ENCODE results near the gene PTPRT. TPM values are rescaled to one million over a fixed set of nuclear protein-coding genes. Genes with fewer than 3 reads are reported as not detected.

The PTPRT gene
- total RNA-seq, 1 experiment from 2014 or later = 44.5 TPM

DNA sequence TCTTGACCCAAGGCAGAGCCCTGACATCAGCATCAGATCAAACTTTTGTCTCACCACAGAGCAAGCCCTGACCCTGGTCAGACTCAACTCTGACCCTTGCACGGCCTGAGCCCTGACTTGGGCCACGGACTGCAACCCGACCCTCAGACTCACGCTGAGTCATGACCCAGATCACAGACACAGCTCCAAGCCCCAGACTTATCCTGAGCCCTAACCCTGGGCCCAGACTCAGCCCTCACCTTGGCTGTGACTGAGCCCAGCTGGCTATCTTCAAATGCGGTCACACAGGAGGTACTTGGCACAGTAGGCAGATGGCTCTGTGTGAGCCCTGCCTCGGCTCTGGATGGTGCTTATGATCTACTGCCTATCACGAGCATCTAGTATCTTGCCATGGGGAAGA, 602.3 kb downstream of the PTPRT start:
- H3K27ac ChIP-seq (ENCODE audit: low read length) = no peak overlapping the region
- no peaks in the 10 kb centered on the region for H3K9me3 ChIP-seq (ENCODE audit: low read length)
- no peak overlapping the region for H2AFZ ChIP-seq (ENCODE audit: low read length)
- H3K9me2 ChIP-seq (replicated peaks; ENCODE audit: insufficient read depth, low read length) = no peaks in the 10 kb centered on the region
- H3K4me2 ChIP-seq (ENCODE audit: low read depth, low read length, poor library complexity, severe bottlenecking) = no peak overlapping the region
- H3K9ac ChIP-seq (ENCODE audit: low read length) = no peak overlapping the region
- H3K27me3 ChIP-seq (ENCODE audit: low read length) = no peaks in the 10 kb centered on the region
- H4K20me1 ChIP-seq (ENCODE audit: insufficient read depth, low read depth, low read length) = no peaks in the 10 kb centered on the region; the same call in 1 of the 2 replicates
- peaks cover 47% of the 10 kb centered on the region for H3K4me1 ChIP-seq (ENCODE audit: low read length)
- DNase-seq = no peak
- H3K36me3 ChIP-seq (ENCODE audit: insufficient read depth, low read length) = no peaks in the 10 kb centered on the region
- H3K4me3 ChIP-seq (ENCODE audit: low read length) = no peak overlapping the region
- H3K79me2 ChIP-seq (ENCODE audit: low read length) = no peaks in the 10 kb centered on the region

DNA sequence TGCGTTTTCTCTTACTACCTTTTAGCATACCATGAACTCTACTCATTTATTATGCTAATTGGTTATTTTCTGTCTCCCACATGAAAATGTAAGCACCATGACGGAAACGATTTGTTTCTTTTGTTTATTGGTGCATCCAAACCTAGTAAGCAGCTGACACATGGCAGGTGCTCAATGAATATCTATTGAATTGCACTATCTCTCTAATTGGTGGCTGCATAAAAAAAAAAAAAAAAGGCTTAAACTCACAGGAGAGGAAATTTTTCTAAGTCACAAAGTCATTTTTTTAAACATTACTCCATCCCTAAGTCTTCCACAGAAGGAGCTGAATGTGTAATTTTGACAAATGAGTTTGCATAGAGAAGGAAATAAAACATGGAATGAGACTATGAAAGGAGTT, 608.4 kb downstream of the PTPRT start:
- H2AFZ ChIP-seq (ENCODE audit: low read length) = no peak overlapping the region
- H3K4me3 ChIP-seq (ENCODE audit: low read length) = no peak overlapping the region
- no peaks in the 10 kb centered on the region for H3K79me2 ChIP-seq (ENCODE audit: low read length)
- H3K9me2 ChIP-seq (replicated peaks; ENCODE audit: insufficient read depth, low read length) = no peaks in the 10 kb centered on the region
- H3K9me3 ChIP-seq (ENCODE audit: low read length) = no peaks in the 10 kb centered on the region
- no peaks in the 10 kb centered on the region for H3K27me3 ChIP-seq (ENCODE audit: low read length)
- H4K20me1 ChIP-seq (ENCODE audit: insufficient read depth, low read depth, low read length) = no peaks in the 10 kb centered on the region
- peaks cover 15% of the 10 kb centered on the region for H3K4me1 ChIP-seq (ENCODE audit: low read length)
- DNase-seq = no peak
- H3K36me3 ChIP-seq (ENCODE audit: insufficient read depth, low read length) = no peaks in the 10 kb centered on the region
- no peak overlapping the region for H3K9ac ChIP-seq (ENCODE audit: low read length)
- H3K4me2 ChIP-seq (ENCODE audit: low read depth, low read length, poor library complexity, severe bottlenecking) = no peak overlapping the region
- H3K27ac ChIP-seq (ENCODE audit: low read length) = no peak overlapping the region

DNA sequence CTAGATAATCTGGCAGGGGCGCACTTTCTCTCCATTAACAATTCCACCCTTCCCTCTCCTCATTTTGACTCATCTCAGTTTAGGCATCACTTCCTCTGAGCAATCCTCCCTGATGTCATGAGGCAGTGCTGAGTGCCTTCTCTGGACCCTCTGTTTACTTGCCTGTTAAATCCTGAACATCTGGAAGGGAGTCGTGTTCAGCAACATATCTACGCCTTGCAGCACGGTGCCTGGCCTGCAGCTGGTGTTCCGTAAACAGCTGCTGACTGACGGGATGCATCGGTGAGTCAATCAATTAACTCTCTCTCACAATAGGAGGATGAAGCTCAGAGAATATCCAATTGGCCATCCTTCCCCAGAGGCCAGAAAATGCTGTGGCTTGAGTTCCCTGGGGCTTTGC, 613.5 kb downstream of the PTPRT start:
- Histone ChIP-seq H3K4me1 (ENCODE audit: low read length) (no peaks in the 10 kb centered on the region; the same call in 1 of the 2 replicates), H3K4me2 (ENCODE audit: low read depth, low read length, poor library complexity, severe bottlenecking) (no peak overlapping the region), H3K79me2 (ENCODE audit: low read length) (no peaks in the 10 kb centered on the region), H4K20me1 (ENCODE audit: insufficient read depth, low read depth, low read length) (no peaks in the 10 kb centered on the region), H3K27ac (ENCODE audit: low read length) (no peak overlapping the region), H3K9me2 (replicated peaks; ENCODE audit: insufficient read depth, low read length) (no peaks in the 10 kb centered on the region), H3K9me3 (ENCODE audit: low read length) (no peaks in the 10 kb centered on the region), H3K36me3 (ENCODE audit: insufficient read depth, low read length) (no peaks in the 10 kb centered on the region), H3K9ac (ENCODE audit: low read length) (no peak overlapping the region), H2AFZ (ENCODE audit: low read length) (no peak overlapping the region), H3K27me3 (ENCODE audit: low read length) (no peaks in the 10 kb centered on the region), H3K4me3 (ENCODE audit: low read length) (no peak overlapping the region)
- no peak for DNase-seq

DNA sequence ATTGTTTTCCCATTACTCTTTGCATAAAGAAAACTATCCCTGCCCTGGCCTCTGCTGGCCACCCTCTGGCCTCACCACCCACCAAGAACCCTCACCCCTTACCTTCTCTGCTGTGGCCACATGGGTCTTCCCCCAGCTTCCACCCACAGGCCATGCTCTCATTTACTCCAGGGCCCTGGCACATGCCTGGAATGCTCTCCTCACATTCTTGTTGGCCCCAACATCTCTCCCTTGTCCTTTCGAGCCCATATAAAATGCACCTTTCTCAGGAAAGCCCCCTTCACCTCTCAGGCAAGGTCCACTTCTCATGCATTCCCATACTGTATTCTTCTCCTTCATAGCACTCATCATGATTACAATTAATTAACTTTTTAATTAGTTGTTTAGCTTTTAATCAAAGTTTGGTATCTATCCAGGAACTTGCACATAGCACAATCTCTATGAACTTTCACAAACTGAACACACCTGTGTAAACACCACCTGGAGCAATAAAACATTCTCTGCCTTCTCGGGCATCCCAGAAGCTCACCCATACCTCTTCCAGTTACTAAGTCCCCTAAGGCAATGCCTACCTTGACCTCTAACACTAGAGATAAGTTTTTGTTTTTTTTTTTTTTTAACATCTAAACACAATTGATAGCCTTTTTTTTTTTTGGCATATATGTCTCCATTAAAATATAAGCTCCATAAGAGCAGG, 617.2 kb downstream of the PTPRT start:
- H3K9me2 ChIP-seq (replicated peaks; ENCODE audit: insufficient read depth, low read length) = no peaks in the 10 kb centered on the region
- H3K4me2 ChIP-seq (ENCODE audit: low read depth, low read length, poor library complexity, severe bottlenecking) = no peak overlapping the region
- H3K9ac ChIP-seq (ENCODE audit: low read length) = no peak overlapping the region
- no peaks in the 10 kb centered on the region for H3K36me3 ChIP-seq (ENCODE audit: insufficient read depth, low read length)
- no peaks in the 10 kb centered on the region for H4K20me1 ChIP-seq (ENCODE audit: insufficient read depth, low read depth, low read length)
- H3K79me2 ChIP-seq (ENCODE audit: low read length) = no peaks in the 10 kb centered on the region
- no peak overlapping the region for H3K27ac ChIP-seq (ENCODE audit: low read length)
- H2AFZ ChIP-seq (ENCODE audit: low read length) = no peak overlapping the region
- H3K4me3 ChIP-seq (ENCODE audit: low read length) = no peak overlapping the region
- no peak for DNase-seq
- H3K9me3 ChIP-seq (ENCODE audit: low read length) = no peaks in the 10 kb centered on the region
- H3K27me3 ChIP-seq (ENCODE audit: low read length) = no peaks in the 10 kb centered on the region
- no peaks in the 10 kb centered on the region; the same call in 1 of the 2 replicates for H3K4me1 ChIP-seq (ENCODE audit: low read length)

GRCh38 chr20:42567409-42567808, 622.3 kb downstream of the PTPRT start:
- H3K27me3 ChIP-seq (ENCODE audit: low read length) = no peaks in the 10 kb centered on the region
- no peaks in the 10 kb centered on the region for H3K79me2 ChIP-seq (ENCODE audit: low read length)
- H3K9me3 ChIP-seq (ENCODE audit: low read length) = no peaks in the 10 kb centered on the region
- H3K27ac ChIP-seq (ENCODE audit: low read length) = no peak overlapping the region
- no peaks in the 10 kb centered on the region for H3K36me3 ChIP-seq (ENCODE audit: insufficient read depth, low read length)
- peaks cover 9% of the 10 kb centered on the region for H3K4me1 ChIP-seq (ENCODE audit: low read length)
- no peak overlapping the region for H3K4me2 ChIP-seq (ENCODE audit: low read depth, low read length, poor library complexity, severe bottlenecking)
- H3K9ac ChIP-seq (ENCODE audit: low read length) = no peak overlapping the region
- peaks cover under 1% of the 10 kb centered on the region; the same call in 1 of the 2 replicates for H4K20me1 ChIP-seq (ENCODE audit: insufficient read depth, low read depth, low read length)
- no peak overlapping the region for H2AFZ ChIP-seq (ENCODE audit: low read length)
- H3K4me3 ChIP-seq (ENCODE audit: low read length) = no peak overlapping the region
- DNase-seq = no peak
- no peaks in the 10 kb centered on the region for H3K9me2 ChIP-seq (replicated peaks; ENCODE audit: insufficient read depth, low read length)

DNA sequence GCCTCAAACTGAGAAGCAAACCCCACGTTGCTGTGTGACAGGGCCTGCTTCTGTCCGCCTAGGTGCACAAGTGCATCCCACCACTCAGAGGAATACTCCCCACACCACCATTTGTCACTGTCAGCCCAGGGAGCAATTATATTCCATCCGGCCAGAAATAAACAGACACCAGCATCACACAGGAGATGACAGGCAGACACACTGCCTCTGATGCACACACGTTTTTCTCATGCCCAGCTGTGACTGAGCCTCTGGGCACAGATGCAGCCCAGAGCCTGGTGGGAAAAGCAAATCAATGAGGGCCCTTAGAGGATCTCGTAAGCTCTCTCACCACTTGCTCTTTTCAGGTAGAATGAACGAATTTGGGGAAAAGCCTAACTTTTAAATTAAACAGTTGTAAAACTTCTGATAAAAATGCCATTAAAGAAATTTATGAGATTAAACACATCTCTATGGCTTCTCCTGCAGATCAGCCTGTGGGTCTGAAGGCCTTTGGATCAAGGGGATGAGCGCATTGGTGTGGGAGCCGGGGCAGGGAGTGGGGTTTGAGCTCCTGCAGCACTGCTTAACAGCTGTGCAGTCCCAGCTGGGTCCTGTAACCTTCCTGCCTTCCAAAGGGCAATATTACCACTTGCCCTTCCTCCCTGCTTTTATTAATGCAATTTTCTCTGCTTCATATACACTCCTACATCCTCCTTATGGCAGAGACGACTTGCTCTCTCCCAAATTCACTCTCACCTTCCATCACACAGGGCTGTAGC, 624.3 kb downstream of the PTPRT start:
- H2AFZ ChIP-seq (ENCODE audit: low read length) = no peak overlapping the region

DNA sequence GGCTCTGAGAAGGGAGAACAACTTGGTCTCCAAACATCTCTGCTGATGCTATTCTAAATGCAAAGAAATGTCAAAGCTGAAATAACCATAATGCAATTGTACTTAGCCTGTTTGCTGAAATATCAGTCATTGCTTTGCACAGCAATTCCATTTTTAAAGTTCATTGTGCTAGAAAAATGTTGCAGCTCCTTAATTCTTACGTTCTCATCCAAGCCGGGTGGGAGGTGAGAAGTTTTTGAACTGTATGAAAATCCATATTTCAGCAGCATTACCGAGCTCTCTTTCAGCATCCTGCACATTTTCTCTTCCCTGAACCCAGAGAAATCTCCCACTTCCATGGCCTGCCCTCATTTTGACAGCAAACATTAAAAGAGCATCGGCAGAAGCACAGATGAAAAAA, 630.0 kb downstream of the PTPRT start:
- H3K9ac ChIP-seq (ENCODE audit: low read length) = no peak overlapping the region
- no peak overlapping the region for H3K27ac ChIP-seq (ENCODE audit: low read length)
- H4K20me1 ChIP-seq (ENCODE audit: insufficient read depth, low read depth, low read length) = peaks cover 8% of the 10 kb centered on the region; the same call in 1 of the 2 replicates
- no peak overlapping the region for H3K4me3 ChIP-seq (ENCODE audit: low read length)
- H3K36me3 ChIP-seq (ENCODE audit: insufficient read depth, low read length) = no peaks in the 10 kb centered on the region
- no peaks in the 10 kb centered on the region for H3K9me2 ChIP-seq (replicated peaks; ENCODE audit: insufficient read depth, low read length)
- no peak overlapping the region for H2AFZ ChIP-seq (ENCODE audit: low read length)
- no peaks in the 10 kb centered on the region for H3K79me2 ChIP-seq (ENCODE audit: low read length)
- no peaks in the 10 kb centered on the region for H3K4me1 ChIP-seq (ENCODE audit: low read length)
- H3K4me2 ChIP-seq (ENCODE audit: low read depth, low read length, poor library complexity, severe bottlenecking) = no peak overlapping the region
- DNase-seq = no peak
- H3K27me3 ChIP-seq (ENCODE audit: low read length) = no peaks in the 10 kb centered on the region
- H3K9me3 ChIP-seq (ENCODE audit: low read length) = no peaks in the 10 kb centered on the region

More for the DNA sequence above, 624.3 kb downstream of the PTPRT start:
- no peaks in the 10 kb centered on the region for H3K79me2 ChIP-seq (ENCODE audit: low read length)
- peaks cover 9% of the 10 kb centered on the region for H3K4me1 ChIP-seq (ENCODE audit: low read length)
- no peak overlapping the region for H3K4me2 ChIP-seq (ENCODE audit: low read depth, low read length, poor library complexity, severe bottlenecking)
- no peak overlapping the region for H3K4me3 ChIP-seq (ENCODE audit: low read length)
- H3K9me2 ChIP-seq (replicated peaks; ENCODE audit: insufficient read depth, low read length) = no peaks in the 10 kb centered on the region
- H3K27me3 ChIP-seq (ENCODE audit: low read length) = no peaks in the 10 kb centered on the region
- H3K27ac ChIP-seq (ENCODE audit: low read length) = no peak overlapping the region
- peaks cover 8% of the 10 kb centered on the region; the same call in 1 of the 2 replicates for H4K20me1 ChIP-seq (ENCODE audit: insufficient read depth, low read depth, low read length)
- no peaks in the 10 kb centered on the region for H3K36me3 ChIP-seq (ENCODE audit: insufficient read depth, low read length)
- H3K9ac ChIP-seq (ENCODE audit: low read length) = no peak overlapping the region
- no peaks in the 10 kb centered on the region for H3K9me3 ChIP-seq (ENCODE audit: low read length)
- no peak for DNase-seq

GRCh38 chr20:42556575-42556974, 633.1 kb downstream of the PTPRT start:
- no peak for DNase-seq
- Histone ChIP-seq H3K4me3 (ENCODE audit: low read length) (no peak overlapping the region), H2AFZ (ENCODE audit: low read length) (no peak overlapping the region), H3K27ac (ENCODE audit: low read length) (no peak overlapping the region), H3K27me3 (ENCODE audit: low read length) (no peaks in the 10 kb centered on the region), H3K9me2 (replicated peaks; ENCODE audit: insufficient read depth, low read length) (no peaks in the 10 kb centered on the region), H3K4me1 (ENCODE audit: low read length) (no peaks in the 10 kb centered on the region), H3K79me2 (ENCODE audit: low read length) (no peaks in the 10 kb centered on the region), H3K4me2 (ENCODE audit: low read depth, low read length, poor library complexity, severe bottlenecking) (no peak overlapping the region), H3K9me3 (ENCODE audit: low read length) (no peaks in the 10 kb centered on the region), H3K36me3 (ENCODE audit: insufficient read depth, low read length) (no peaks in the 10 kb centered on the region), H3K9ac (ENCODE audit: low read length) (no peak overlapping the region), H4K20me1 (ENCODE audit: insufficient read depth, low read depth, low read length) (0 out of 2 replicates have a peak, but pooled peaks cover 3% of the 10 kb centered on the region)
